Measurements from ENCODE around the gene CDCA7. TPM values are rescaled to one million over a fixed set of nuclear protein-coding genes. Genes with fewer than 3 reads are reported as not detected.
"Not testable (repeated sequence)": the region's sequence is repeated elsewhere in the genome, so short reads cannot be mapped to it uniquely, and the experiment has no call there.

The CDCA7 gene
- total and polyA plus RNA-seq, 7 experiments from 2014 or later = 0.46 to 86.7 (median 0.85) TPM

DNA sequence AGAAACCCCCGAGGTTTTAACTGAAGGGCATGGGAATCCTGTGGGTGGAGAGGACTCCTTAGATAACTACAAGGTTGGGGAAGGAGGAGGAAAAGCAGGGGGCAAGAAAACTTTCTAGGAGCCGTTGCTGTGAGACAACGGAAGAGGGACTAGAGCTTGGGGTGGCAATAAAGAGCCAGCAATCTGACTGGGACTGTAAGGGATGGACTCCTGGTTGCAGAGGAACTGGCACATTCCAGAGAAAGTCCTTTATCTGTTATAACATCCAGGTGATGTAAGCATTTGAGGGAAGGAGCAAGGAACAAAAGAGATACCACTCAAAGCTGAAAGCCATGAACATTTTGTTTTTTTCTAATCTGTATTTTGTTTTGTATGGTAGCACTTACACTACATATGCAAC is 16.4 kb downstream of the CDCA7 start:
- Histone ChIP-seq H3K27me3 (ENCODE audit: control insufficient read depth in 2 of 2, insufficient read depth in 2 of 2, low read length in 2 of 2) (no peaks in the 10 kb centered on the region), H3K27ac (ENCODE audit: low read depth, low read length) (no peak overlapping the region), H3K4me1 (ENCODE audit: control insufficient read depth in 2 of 2, insufficient read depth in 2 of 2, low read length in 2 of 2) (peaks cover 0 to 5% of the 10 kb centered on the region in 2 donors), H3K4me3 (ENCODE audit: low read length) (no peak overlapping the region), H3K36me3 (ENCODE audit: control insufficient read depth in 2 of 3, insufficient read depth in 3 of 3, low read length in 3 of 3) (no peaks in the 10 kb centered on the region), H3K9me3 (ENCODE audit: control insufficient read depth in 2 of 3, low read length in 3 of 3) (no peaks in the 10 kb centered on the region)
- H3K4me3 Mint-ChIP-seq = peak overlapping the region in 1 of 10 donors; percentile 13
- intact Hi-C loops (cut with micrococcal nuclease) = no loop called here
- POLR2A ChIA-PET = no interaction called here
- peaks cover 0 to 28% (median 7%) of the 10 kb centered on the region in 7 donors for H3K4me1 Mint-ChIP-seq
- H3K27me3 Mint-ChIP-seq = no peaks in the 10 kb centered on the region
- H3K27ac Mint-ChIP-seq = peak overlapping the region in 1 of 9 donors; percentile 85
- CTCF ChIA-PET = no interaction called here
- ATAC-seq (no peak), DNase-seq (no peak)
- H3K9me3 Mint-ChIP-seq = no peaks in the 10 kb centered on the region
- peaks cover 0 to 28% (median 0%) of the 10 kb centered on the region in 5 donors for H3K36me3 Mint-ChIP-seq

DNA sequence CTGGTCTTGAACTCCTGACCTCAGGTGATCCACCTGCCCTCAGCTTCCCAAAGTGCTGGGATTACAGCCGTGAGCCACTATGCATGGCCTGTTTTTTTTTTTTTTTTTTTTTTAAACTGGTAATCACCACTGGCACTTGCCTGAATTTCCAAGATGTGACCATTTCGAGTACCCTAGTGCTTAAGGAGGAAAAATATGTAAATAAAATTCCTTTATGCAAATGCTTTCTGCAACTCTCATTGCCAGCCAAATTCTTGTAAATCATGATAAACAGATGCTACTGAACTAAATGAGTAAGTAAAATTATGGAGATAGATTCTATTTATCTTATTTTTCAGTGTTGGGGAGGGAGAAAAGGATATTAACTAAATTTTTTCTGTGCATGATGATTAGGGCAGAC is 18.6 kb downstream of the CDCA7 start:
- ChIA-PET POLR2A (no interaction called here), CTCF (no interaction called here)
- Histone ChIP-seq H3K27ac (ENCODE audit: low read depth, low read length) (no peak overlapping the region), H3K27me3 (ENCODE audit: control insufficient read depth in 2 of 2, insufficient read depth in 2 of 2, low read length in 2 of 2) (no peaks in the 10 kb centered on the region), H3K36me3 (ENCODE audit: control insufficient read depth in 2 of 3, insufficient read depth in 3 of 3, low read length in 3 of 3) (no peaks in the 10 kb centered on the region), H3K4me1 (ENCODE audit: control insufficient read depth in 2 of 2, insufficient read depth in 2 of 2, low read length in 2 of 2) (peaks cover 0 to 5% of the 10 kb centered on the region in 2 donors), H3K4me3 (ENCODE audit: low read length) (no peak overlapping the region), H3K9me3 (ENCODE audit: control insufficient read depth in 2 of 3, low read length in 3 of 3) (no peaks in the 10 kb centered on the region)
- Mint-ChIP-seq H3K4me3 (no peak overlapping the region), H3K36me3 (peaks cover 0 to 22% (median 0%) of the 10 kb centered on the region in 5 donors), H3K9me3 (no peaks in the 10 kb centered on the region), H3K4me1 (peaks cover 0 to 23% (median 7%) of the 10 kb centered on the region in 7 donors), H3K27ac (no peak overlapping the region), H3K27me3 (no peaks in the 10 kb centered on the region)
- DNase-seq (no peak), ATAC-seq (no peak)
- intact Hi-C loops (cut with micrococcal nuclease) = no loop called here

DNA sequence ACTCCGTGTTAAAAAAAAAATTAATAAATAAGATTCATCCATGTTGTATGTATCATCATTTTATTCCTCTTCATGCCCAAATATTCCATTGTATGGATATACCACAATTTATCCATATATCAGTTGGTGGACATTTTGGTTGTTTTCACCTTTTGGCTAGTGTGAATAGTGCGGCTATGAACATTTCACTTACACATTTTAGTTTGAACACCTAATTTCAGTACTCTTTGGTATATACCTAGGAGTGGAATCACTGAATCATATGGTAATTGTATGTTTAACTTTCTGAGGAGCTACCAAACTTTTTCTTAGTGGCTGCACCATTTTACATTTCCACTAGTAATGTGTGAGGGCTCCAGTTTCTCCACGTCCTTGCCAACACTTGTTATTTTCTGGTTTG is 20.0 kb downstream of the CDCA7 start:
- Mint-ChIP-seq H3K27ac (no peak overlapping the region), H3K4me3 (no peak overlapping the region), H3K4me1 (peaks cover 0 to 15% (median 7%) of the 10 kb centered on the region in 7 donors), H3K36me3 (peaks cover 0 to 17% (median 0%) of the 10 kb centered on the region in 5 donors), H3K27me3 (no peaks in the 10 kb centered on the region), H3K9me3 (no peaks in the 10 kb centered on the region)
- H3K4me1 ChIP-seq (ENCODE audit: control insufficient read depth in 2 of 2, insufficient read depth in 2 of 2, low read length in 2 of 2) = peaks cover 0 to 5% of the 10 kb centered on the region in 2 donors
- no peak overlapping the region for H3K4me3 ChIP-seq (ENCODE audit: low read length)
- ChIA-PET POLR2A (interaction anchor here (0.6 kb wide), 1 partner anchor 748 kb away, joined by 3 read pairs; no protein-coding TSS in a partner anchor), CTCF (no interaction called here)
- no peak overlapping the region for H3K27ac ChIP-seq (ENCODE audit: low read depth, low read length)
- ATAC-seq (no peak), DNase-seq (no peak)
- no peaks in the 10 kb centered on the region for H3K36me3 ChIP-seq (ENCODE audit: control insufficient read depth in 2 of 3, insufficient read depth in 3 of 3, low read length in 3 of 3)
- intact Hi-C loops (cut with micrococcal nuclease) = no loop called here
- H3K27me3 ChIP-seq (ENCODE audit: control insufficient read depth in 2 of 2, insufficient read depth in 2 of 2, low read length in 2 of 2) = no peaks in the 10 kb centered on the region
- H3K9me3 ChIP-seq (ENCODE audit: control insufficient read depth in 2 of 3, low read length in 3 of 3) = no peaks in the 10 kb centered on the region

DNA sequence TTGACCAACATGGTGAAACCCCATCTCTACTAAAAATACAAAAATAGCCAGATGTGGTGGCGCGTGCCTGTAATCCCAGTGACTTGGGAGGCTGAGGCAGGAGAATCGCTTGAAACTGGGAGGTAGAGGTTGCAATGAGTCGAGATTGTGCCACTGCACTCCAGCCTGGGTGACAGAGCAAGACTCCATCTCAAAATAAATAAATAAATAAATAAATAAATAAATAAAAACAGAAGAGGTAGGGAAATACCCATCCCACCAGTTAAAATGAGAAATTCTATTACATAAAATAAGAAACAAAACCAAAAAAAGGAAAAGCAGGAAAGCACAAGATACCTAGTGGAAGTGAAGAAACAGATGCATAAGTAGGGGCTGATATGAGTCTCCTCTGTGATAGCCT is 30.9 kb downstream of the CDCA7 start:
- H3K9me3 Mint-ChIP-seq; DNase-seq; H3K4me1 ChIP-seq (ENCODE audit: control insufficient read depth in 2 of 2, insufficient read depth in 2 of 2, low read length in 2 of 2); H3K27ac ChIP-seq (ENCODE audit: low read depth, low read length); H3K27ac Mint-ChIP-seq; H3K4me3 Mint-ChIP-seq; POLR2A ChIA-PET; H3K27me3 ChIP-seq (ENCODE audit: control insufficient read depth in 2 of 2, insufficient read depth in 2 of 2, low read length in 2 of 2); intact Hi-C loops (cut with micrococcal nuclease); H3K4me3 ChIP-seq (ENCODE audit: low read length); H3K36me3 ChIP-seq (ENCODE audit: control insufficient read depth in 2 of 3, insufficient read depth in 3 of 3, low read length in 3 of 3); H3K4me1 Mint-ChIP-seq; H3K9me3 ChIP-seq (ENCODE audit: control insufficient read depth in 2 of 3, low read length in 3 of 3); ATAC-seq: not testable (repeated sequence)
- Mint-ChIP-seq H3K36me3 (peaks cover 0 to 15% (median 0%) of the 10 kb centered on the region in 5 donors), H3K27me3 (peaks cover 0 to 14% (median 0%) of the 10 kb centered on the region in 5 donors)
- CTCF ChIA-PET = interaction anchor here (0.6 kb wide), 1 partner anchor 18 kb away, joined by 4 read pairs; no protein-coding TSS in a partner anchor

DNA sequence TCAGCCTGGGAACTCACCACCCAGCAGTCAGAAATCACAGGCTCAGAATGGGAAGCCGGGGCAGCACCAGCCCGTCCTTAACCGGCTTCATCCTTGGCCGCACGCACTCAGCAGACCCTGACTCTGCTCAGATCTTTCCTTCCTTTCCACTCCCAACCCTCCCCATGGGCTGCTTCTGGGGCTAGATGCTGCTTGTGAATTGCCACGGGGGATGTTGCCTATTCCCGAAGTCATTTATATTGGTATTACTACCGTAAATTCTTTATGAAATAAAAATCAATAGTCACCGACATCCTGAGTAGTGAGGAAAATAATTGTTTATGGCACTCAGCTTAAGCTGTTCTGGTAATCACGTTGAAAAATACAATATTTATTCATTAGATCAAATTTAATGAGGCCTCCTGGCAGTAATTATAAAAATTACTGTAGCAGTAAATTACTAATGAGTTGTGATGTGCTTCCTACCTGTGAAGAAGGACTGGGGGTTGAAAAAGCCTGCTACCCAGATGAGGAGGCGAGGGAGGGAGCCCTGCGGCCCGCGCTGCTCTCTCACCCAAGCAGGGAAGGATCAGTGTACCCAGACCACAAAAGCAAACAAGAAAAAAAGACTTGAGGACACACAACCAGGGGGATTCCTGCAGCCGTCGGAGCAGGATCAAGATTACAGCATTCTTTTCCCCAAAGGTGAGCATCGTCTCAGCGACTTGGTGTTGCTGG is 31.5 kb downstream of the CDCA7 start:
- Mint-ChIP-seq H3K4me3 (no peak overlapping the region), H3K36me3 (peaks cover 0 to 11% (median 0%) of the 10 kb centered on the region in 5 donors), H3K27me3 (peaks cover 0 to 17% (median 4%) of the 10 kb centered on the region in 5 donors), H3K9me3 (peaks cover 0 to 4% (median 0%) of the 10 kb centered on the region in 11 donors), H3K27ac (no peak overlapping the region), H3K4me1 (no peaks in the 10 kb centered on the region)
- intact Hi-C loops (cut with micrococcal nuclease) = no loop called here
- Histone ChIP-seq H3K27me3 (ENCODE audit: control insufficient read depth in 2 of 2, insufficient read depth in 2 of 2, low read length in 2 of 2) (no peaks in the 10 kb centered on the region), H3K9me3 (ENCODE audit: control insufficient read depth in 2 of 3, low read length in 3 of 3) (no peaks in the 10 kb centered on the region), H3K4me3 (ENCODE audit: low read length) (no peak overlapping the region), H3K4me1 (ENCODE audit: control insufficient read depth in 2 of 2, insufficient read depth in 2 of 2, low read length in 2 of 2) (no peaks in the 10 kb centered on the region), H3K27ac (ENCODE audit: low read depth, low read length) (no peak overlapping the region), H3K36me3 (ENCODE audit: control insufficient read depth in 2 of 3, insufficient read depth in 3 of 3, low read length in 3 of 3) (no peaks in the 10 kb centered on the region)
- ChIA-PET CTCF (interaction anchor here (0.6 kb wide), 1 partner anchor 17 kb away, joined by 4 read pairs; no protein-coding TSS in a partner anchor), POLR2A (no interaction called here)
- no peak for ATAC-seq
- no peak for DNase-seq

DNA sequence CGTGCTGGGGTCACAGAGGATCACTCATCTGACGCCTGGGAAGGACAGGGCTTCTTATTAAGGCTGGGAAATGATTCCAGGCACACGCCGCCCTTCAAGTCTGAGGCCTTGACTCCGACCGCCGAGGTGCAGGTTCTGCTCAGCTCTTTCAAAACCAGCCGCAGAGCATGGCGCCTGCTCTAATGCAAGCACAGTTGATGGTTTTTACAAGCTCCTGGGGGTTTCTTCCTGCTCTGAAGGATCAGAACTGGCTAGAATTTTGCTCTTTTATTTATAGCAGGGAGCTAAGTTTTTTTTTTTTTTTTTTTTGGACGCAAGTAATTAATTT is 32.0 kb downstream of the CDCA7 start:
- no peak overlapping the region for H3K27ac ChIP-seq (ENCODE audit: low read depth, low read length)
- peaks cover 0 to 4% (median 0%) of the 10 kb centered on the region in 11 donors for H3K9me3 Mint-ChIP-seq
- DNase-seq (no peak), ATAC-seq (no peak)
- H3K4me1 ChIP-seq (ENCODE audit: control insufficient read depth in 2 of 2, insufficient read depth in 2 of 2, low read length in 2 of 2) = no peaks in the 10 kb centered on the region
- no peak overlapping the region for H3K4me3 ChIP-seq (ENCODE audit: low read length)
- CTCF ChIA-PET = no interaction called here
- no peaks in the 10 kb centered on the region for H3K36me3 ChIP-seq (ENCODE audit: control insufficient read depth in 2 of 3, insufficient read depth in 3 of 3, low read length in 3 of 3)
- no peaks in the 10 kb centered on the region for H3K27me3 ChIP-seq (ENCODE audit: control insufficient read depth in 2 of 2, insufficient read depth in 2 of 2, low read length in 2 of 2)
- no peaks in the 10 kb centered on the region for H3K4me1 Mint-ChIP-seq
- H3K36me3 Mint-ChIP-seq = peaks cover 0 to 11% (median 0%) of the 10 kb centered on the region in 5 donors
- intact Hi-C loops (cut with micrococcal nuclease) = no loop called here
- no peak overlapping the region for H3K4me3 Mint-ChIP-seq
- H3K27me3 Mint-ChIP-seq = peaks cover 0 to 21% (median 5%) of the 10 kb centered on the region in 5 donors
- POLR2A ChIA-PET = no interaction called here
- no peak overlapping the region for H3K27ac Mint-ChIP-seq
- no peaks in the 10 kb centered on the region for H3K9me3 ChIP-seq (ENCODE audit: control insufficient read depth in 2 of 3, low read length in 3 of 3)

DNA sequence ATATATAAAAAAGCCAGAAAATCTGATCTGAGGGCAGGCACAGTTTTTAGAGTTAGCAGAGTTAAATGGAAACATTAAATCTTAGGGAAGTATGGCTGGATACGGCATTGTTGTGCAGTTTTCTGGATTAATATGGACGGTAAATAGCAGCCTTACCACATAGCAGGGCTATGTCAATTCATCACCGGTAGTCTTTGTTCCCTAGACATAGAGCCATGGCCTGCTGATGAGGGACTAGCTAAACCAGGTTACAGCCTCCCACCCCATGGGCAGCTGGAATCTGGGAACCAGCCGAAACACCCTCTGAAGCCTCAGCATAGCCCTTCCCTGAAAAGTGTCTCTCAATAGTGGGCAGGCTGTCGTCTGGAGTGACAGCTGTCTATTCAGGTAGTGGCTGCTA is 32.4 kb downstream of the CDCA7 start:
- Histone ChIP-seq H3K4me3 (ENCODE audit: low read length) (no peak overlapping the region), H3K27ac (ENCODE audit: low read depth, low read length) (no peak overlapping the region), H3K36me3 (ENCODE audit: control insufficient read depth in 2 of 3, insufficient read depth in 3 of 3, low read length in 3 of 3) (no peaks in the 10 kb centered on the region), H3K27me3 (ENCODE audit: control insufficient read depth in 2 of 2, insufficient read depth in 2 of 2, low read length in 2 of 2) (no peaks in the 10 kb centered on the region), H3K9me3 (ENCODE audit: control insufficient read depth in 2 of 3, low read length in 3 of 3) (no peaks in the 10 kb centered on the region), H3K4me1 (ENCODE audit: control insufficient read depth in 2 of 2, insufficient read depth in 2 of 2, low read length in 2 of 2) (no peaks in the 10 kb centered on the region)
- Mint-ChIP-seq H3K27me3 (peaks cover 0 to 21% (median 5%) of the 10 kb centered on the region in 5 donors), H3K27ac (no peak overlapping the region), H3K4me3 (no peak overlapping the region), H3K9me3 (peaks cover 0 to 4% (median 0%) of the 10 kb centered on the region in 11 donors), H3K36me3 (peaks cover 0 to 11% (median 0%) of the 10 kb centered on the region in 5 donors), H3K4me1 (no peaks in the 10 kb centered on the region)
- ATAC-seq (no peak), DNase-seq (no peak)
- intact Hi-C loops (cut with micrococcal nuclease) = no loop called here
- CTCF ChIA-PET = no interaction called here
- POLR2A ChIA-PET = no interaction called here
